Retinal pigment epithelial cell (primary cell): Measurements from ENCODE around the gene TMEM72.

ENCODE experiments used
- DNase-seq: peaks from one replicate; pipeline ENCODE4 v3.0.0-alpha.2; 2010; ENCODE audit warnings: low read depth
- H3K4me3 ChIP-seq: 2 replicates; pipeline ENCODE4 v1.5.1; 2011; ENCODE audit warnings: mild to moderate bottlenecking, low read length, control low read depth, moderate library complexity
- CTCF ChIP-seq: conservative IDR thresholded peaks from 2 replicates; pipeline ENCODE4 v1.5.1; 2011; ENCODE audit warnings: low read depth, low read length, control low read depth, inconsistent platforms

TMEM72 gene

DNA sequence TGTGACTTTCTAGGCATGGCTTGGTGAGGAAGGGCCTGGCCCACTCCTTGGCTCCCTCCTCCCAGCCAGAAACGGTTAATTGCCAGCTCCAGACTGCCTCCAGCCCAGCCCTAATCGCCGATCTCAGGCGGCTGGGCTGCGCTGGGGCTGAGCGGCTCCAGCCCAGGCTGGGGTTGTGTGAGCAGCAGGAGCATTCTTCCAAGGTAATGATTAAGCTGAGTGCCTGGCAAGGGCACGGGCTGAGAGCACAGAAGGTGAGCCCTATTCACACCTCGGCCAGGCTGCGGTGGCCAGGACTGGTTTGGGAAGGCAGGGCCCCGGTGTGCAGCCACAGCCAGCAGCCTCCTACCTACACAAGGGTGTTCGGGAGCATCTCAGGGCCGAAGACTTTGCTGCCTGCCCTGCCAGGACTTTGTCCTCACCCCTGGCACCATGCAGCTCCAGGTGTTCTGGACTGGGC is at the start of gene TMEM72:
Gene TMEM72 (plus strand): TSS at position 257 of the 460 bp plus-strand sequence. CDS start 176 bp downstream, at position 433.
- no peak within 1 kb of the TSS for H3K4me3 ChIP-seq
- no peak for TF ChIP-seq CTCF
- DNase-seq, result no peak

- DNase-seq, result no peak
- H3K4me3 ChIP-seq, result no peak overlapping the region
- no peak for TF ChIP-seq CTCF
Observed at GRCh38 chr10:44862006-44862751, 49.0 kb upstream of the TMEM72 start.

DNA sequence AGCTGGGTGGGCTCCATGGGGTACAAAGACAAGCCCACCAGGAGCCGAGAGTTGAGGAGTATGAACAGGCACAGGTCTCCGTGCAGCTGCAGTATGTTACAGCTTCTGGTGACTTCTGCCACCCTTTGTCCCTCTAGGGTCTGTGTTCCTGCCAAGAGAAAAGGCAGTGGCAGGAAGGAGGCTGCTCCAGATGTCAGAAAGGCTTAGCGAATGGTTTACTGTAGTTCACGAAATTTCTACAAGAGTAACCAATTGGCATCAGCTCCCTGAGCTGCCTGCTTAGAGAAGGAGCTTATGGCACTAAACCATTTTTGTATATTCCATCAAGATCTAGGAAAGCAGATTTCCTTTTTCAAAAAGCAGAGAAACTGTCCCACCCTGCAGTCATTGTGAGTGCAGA is 48.2 kb upstream of the TMEM72 start:
- TF ChIP-seq CTCF, result no peak
- no peak overlapping the region for H3K4me3 ChIP-seq
- DNase-seq, result no peak

GRCh38 chr10:44863344-44864047 is 47.6 kb upstream of the TMEM72 start:
- no peak for DNase-seq
- peak; percentile 14 for TF ChIP-seq CTCF
- no peak overlapping the region for H3K4me3 ChIP-seq

GRCh38 chr10:44864051-44864450 is 47.1 kb upstream of the TMEM72 start:
- no peak overlapping the region for H3K4me3 ChIP-seq
- no peak for DNase-seq
- no peak for TF ChIP-seq CTCF

GRCh38 chr10:44864637-44865288 is 46.4 kb upstream of the TMEM72 start:
- H3K4me3 ChIP-seq, result peak overlapping the region; percentile 56
- DNase-seq, result no peak
- peak; percentile 95 for TF ChIP-seq CTCF
